ENCODE data around the gene PLOD3.

The PLOD3 gene

DNA sequence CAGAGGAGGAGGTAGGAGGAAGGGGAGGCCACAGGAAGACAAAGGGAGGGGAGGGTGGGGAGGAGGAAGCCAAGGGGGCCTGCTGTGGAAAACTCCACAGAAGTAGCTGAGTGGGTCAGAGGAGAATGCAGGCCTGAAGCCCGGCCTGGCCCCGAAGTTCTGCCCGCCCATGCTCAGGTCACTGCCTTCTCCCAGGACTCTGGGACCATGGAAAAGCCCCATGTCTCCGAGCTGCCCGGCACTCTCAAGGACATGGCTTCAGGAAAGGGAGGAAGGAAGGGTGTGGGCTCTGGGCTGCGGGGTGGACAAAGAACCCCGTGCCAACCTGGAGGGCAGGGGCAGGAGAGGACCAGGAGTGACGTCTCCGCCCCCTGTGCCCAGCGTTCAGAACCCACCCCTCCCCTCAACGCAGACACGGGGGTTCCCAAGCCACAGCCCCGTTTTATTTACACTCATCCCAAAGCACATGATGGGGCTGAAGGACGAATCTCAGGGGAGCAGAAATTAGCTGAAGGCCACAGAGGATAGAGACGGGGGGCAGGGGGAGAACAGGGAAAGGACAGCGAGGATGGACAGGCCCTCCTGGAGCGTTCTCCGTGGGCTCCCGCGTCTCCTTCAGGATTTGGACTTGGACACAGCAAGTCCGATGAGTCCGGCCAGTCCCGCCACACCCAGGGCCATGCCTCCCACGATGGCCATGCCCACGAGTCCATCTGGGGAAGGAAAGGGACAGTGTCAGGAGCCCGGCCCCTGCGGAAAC lies 22.0 kb upstream of the PLOD3 start:
- DNase-seq = no peak

DNA sequence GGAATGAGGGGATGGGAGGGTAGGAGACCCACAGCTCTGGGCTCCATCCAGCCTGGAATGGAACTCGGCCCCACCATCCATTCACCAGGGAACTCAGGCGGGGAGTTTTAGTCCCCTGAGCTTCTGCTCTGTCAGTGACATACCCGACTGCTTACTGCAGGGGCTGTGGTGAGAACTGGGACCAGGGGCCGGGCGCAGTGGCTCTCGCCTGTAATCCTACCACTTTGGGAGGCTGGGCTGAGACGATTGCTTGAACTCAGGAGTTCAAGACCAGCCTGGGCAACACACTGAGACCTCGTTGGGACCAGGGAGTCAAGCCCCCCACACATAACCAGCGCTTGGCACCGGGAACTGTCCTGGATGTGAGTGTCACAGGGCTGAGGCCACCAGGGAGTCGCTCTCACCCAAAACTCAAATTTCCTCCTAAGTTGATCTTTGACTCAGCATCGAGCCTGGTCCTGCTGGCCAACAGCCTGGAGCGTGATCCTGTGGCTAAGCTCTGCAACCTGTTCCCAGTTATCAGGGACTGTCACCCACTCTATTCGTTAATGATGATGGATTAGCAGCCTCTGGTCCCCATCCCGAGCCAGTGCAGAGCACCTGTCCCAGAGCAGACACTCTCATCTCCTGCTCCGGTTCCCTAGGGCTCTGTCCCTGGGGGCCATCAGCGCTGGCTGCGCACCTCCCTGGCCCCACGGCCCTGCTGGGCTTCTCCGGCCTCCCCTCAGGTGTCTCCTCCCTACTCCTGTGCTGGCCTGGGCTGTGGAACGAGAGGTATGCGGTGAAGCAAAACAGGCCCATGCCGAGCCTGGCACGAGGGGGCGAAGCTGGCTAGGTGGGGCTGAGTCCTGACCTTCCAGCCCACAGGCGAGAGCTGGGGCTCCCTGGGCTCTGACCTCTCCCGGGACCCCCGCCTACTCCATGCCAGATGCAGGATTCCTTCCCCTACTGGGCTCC lies 21.1 kb upstream of the PLOD3 start:
- no peak for DNase-seq

DNA sequence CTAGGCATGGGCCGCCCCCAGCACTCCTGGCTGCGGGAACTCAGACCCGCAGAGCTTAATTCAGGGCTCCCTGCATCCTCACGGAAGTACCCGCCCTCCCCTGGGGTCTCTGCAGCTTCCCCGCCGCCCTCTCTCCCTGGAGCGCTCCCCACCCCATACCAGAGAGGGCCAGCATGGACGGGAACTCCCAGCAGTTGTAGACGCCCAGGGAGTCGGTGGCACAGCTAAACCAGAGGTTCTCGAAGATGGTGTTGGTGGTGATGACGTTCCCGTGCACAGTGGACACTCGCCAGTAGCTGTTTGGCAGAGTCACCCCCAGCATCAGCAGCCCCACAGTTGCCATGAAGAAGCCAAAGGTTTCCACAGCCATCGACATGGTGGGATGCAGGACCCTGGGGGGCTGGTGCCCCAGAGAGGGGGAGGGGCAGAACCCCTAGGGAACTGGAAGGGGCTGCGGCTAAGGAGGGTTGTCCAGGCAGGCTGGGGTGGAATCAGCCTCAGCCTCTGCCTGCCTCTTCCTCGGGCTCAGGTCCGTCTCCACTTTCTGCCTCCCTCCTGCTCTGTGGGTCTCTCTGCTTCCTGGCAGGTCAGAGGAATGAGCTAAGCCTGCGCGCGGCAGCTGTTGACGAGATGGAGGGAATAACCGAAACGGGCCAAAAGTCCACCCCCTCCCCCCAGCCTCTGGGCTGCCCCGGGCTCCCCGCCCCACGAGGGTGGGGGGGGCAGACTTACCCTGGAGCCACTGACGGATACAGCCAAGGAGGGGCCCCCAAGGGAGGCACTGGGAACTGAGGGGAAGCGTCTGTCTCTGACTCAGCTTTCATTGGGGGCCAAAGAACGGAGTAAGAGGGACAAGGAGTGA lies 20.1 kb upstream of the PLOD3 start, which contains the start of gene CLDN15:
Gene CLDN15 (minus strand): TSS at position 597 of the 862 bp plus-strand sequence. CDS start 221 bp downstream, at position 376.
- DNase-seq = no peak

DNA sequence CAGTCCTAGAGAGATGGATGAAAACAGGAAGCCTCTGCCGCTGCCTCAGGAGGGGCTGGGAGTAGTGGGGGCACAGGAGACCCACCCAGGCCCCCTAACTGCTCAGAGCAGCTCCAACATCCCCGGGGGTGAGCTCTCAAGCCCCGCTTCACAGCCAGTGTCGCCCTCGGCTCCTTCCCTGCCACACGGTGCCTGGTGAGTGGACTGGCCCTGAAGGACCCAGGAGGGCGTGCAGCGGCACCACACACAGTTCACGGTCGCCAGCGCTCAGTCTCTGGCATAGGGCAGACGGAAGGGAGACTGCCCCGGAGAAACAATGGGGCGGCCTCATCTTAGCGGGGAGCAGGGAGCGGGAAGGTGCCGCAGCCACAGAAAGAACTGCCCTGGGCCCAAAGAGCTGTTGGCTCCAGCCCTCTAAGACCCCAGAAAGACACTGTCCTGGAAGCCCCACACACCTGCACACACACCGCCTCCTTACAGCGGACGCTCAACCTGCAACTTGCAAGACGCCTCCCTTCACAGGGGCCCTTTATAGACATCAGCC lies 19.0 kb upstream of the PLOD3 start:
- DNase-seq = no peak

DNA sequence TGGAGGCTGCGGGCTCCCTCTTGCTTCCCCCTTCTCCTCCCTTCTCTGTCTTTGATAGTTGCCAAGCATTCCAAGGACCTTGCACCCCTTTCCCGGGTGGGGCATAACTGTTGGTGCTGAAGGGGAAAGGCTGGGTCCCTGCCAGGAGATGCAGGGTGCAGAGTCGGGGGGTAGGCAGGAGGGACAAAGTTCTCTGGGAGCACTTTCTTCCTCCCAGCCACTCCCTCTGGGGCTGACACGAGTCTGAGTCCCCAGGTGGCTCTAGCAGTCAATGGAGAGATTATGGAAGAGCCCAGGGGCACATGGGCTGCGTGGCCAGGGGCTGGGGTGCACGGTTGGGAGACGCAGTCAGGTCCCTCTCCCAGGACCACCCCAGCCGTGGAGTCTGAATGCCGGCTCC lies 18.1 kb upstream of the PLOD3 start:
- no peak for DNase-seq

DNA sequence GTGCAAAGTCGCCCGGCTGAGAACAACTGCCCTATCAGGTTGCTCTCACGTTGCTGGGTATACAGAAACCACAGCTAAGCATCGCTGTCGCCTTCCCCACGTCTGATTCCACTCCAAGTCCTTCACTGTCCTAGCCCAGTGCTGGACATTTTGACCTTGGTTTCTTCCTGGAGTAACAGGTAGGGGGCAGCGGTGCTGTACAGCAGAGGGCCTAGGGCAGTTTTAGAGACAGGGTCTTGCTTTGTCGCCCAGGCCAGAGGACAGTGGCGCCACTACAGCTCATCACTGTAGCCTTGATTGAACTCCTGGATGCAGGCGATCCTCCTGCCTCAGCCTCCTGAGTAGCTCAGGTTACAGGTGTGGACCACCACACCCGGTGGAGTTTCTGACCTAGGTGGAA lies 17.7 kb upstream of the PLOD3 start:
- DNase-seq = no peak

DNA sequence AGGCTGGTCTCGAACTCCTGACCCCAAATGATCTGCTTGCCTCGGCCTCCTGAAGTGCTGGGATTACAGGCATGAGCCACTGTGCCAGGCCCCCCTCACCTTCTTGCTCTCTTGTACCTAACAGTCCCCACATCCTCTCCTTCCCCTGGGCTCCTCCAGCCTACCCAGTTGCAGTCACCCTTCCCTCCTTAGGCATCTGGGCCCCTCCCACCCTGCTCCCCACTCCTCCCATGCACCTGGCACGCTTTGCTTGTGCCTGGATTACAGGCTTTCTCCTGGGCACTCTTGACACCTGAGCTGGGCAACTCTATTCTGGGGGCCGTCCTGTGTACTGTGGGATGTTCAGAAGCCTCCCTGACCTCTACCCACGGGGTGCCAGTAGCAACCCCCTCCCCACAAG lies 17.3 kb upstream of the PLOD3 start:
- DNase-seq = no peak

DNA sequence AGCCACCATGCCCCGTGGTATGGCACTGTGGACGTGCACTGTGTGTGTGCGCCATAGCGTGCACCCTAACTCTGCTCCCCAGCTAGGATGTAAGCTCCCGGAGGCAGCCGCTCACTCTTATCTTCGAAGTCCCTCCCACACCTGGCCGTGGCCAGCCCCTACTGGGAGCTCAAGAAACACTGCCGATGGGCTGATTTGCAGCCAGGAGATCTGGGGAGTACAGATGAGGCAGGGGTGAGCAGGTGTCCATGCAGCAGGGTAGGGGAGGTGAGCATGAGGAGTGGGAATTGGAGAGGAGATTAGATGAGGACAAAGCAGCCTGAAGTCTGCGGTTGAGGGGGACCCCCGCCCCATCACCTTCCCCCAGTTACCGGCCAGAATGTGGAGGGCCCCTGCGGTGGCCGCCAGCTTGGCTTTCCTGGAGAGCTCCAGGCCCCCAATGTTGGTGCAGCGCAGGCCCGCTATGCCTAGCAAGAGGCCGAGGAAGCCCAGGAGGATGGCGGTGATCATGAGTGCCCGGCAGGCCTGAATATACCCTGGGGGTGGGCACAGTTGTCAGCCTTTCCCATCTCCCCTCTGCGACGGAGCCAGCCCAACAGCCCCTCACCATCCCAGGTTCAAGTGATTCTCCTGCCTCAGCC lies 16.6 kb upstream of the PLOD3 start:
- no peak for DNase-seq

DNA sequence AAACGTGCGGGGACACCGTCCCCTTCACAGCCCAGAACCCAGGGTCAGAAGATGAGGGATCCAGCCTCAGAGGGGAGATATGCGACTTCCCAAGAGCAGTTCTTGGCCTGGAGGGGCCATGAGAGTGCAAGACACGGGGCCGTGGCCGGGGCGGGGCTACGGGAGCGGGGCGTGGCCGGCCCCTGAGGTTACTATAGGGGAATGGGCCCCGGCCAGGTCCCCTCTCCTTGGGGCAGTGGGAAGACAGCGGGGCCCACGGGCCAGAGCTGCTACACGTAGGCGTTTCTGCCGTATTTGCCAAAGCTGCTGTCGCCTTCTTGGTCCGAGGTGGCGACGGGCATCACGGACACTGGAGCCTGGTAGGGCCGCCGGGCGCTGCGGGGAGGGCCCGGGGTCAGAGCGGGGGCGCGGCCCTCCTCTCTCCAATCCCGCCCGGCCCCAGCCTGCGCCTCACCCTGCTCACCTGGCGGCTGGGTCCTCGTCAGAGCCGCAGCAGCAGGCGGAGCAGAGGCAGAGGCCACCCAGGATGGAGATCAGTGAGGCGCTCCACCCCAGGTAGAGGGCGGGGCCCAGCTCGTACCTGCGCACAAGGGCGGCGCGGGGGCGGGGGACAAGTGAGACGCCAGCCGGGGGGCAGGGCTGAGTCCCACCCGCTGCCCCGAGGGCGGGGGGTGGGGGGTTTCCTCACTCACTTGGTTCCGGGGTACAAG lies 14.9 kb upstream of the PLOD3 start:
- no peak for DNase-seq

DNA sequence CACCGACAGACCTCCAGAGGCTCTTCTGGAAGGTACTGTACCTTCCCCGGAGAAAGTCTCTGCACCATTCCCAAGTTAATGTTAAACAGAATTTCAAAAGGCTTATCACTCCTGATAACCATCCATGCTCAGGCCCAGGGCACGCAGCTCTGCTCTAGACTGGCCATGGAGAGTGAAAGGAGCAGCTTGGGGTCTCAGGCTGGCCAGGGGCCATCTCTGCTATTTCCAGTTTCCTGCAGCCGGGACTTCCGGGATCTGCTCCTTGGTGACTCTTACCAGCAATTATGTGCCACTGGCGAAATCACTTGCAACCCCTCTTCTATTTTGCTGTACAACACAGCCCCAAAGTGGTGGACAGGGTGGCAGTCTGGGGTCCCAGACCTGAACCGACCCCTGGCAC lies 14.3 kb upstream of the PLOD3 start:
- DNase-seq = no peak

DNA sequence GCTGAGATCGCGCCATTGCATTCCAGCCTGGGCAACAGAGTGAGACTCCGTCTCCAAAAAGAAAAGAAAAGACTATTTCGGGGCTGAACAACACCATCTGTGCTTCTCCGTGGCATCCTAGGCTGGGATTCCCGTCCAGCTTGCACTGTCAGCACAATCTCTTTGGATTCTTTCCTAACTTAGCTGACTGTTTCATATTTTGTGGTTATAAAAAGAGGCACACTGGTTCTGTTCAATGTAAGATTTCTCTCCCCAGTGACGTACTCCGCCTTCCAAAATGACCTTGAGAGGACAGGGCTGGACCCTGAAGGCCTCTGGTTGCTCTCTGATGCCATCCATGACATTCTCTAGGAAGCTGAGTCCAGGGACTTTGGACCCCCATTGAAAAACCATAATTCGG lies 9.3 kb upstream of the PLOD3 start:
- no peak for DNase-seq

DNA sequence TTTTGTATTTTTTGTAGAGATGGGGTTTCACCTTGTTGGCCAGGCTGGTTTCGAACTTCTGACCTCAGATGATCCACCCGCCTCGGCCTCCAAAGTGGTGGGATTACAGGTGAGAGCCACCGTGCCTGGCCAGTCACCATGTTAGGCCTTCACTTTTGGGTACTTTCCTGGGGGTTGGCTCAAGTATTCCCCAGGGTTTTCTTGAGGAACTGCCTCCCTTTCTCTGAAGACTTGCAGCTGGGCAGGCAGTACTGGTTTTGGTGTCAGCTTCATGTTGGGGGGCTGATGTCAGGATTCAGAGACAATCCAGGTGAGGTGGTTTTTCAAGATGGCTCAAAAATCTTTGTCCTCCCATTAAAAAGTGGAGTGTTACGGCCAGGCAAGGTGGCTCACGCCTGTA lies 8.3 kb upstream of the PLOD3 start:
- DNase-seq = no peak

DNA sequence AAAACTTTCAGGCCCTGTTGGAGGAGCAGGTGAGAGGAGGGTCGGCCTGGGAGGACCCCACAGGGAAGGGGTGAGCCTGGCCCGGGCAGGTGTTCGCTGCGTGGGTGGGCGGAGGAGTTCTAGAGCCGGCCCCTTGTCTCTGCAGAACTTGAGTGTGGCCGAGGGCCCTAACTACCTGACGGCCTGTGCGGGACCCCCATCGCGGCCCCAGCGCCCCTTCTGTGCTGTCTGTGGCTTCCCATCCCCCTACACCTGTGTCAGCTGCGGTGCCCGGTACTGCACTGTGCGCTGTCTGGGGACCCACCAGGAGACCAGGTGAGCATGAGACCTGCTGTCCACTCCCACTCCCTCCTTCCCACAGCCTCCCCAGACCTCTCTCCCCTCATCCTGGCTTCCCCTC lies 6.1 kb upstream of the PLOD3 start:
- no peak for DNase-seq

DNA sequence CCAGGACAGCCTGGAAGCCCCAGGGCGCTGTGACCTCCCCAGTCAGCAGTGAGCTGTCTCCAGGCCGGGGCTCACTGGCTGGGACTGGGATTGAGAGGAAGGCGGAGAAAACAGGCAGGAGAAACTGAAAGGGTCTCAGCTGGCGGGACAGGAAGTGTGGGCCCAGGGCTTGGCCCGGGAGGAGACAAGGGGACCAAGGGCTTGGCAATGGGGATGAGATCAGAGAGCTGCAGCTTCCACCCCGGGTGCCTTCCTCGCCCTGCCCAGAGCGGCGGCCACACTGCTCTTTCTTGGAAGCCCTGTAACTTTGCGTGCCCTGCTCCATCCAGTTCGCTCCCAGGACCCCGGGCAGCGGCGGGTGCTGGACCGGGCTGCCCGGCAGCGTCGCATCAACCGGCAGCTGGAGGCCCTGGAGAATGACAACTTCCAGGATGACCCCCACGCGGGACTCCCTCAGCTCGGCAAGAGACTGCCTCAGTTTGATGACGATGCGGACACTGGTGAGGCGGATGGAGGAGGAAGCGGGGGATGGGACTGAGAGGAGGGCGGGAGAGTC lies 5.0 kb upstream of the PLOD3 start:
- no peak for DNase-seq

DNA sequence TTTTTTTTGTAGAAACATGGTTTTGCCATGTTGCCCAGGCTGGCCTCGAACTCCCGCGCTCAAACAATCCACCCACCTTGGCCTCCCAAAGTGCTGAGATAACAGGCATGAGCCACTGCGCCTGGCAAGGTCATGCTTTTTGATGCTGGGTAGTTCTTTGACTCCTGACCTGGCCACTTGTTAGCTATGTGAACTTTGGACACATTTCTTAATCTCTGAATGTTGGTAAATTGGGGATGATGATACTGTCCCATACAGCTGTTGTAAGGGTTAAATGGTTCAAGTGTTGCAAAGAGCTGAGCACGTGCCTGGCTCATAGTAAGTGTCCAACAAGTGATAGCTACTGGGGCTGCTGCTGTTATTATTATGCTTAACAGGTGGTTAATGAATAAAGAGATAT lies 2.9 kb upstream of the PLOD3 start:
- DNase-seq = no peak

DNA sequence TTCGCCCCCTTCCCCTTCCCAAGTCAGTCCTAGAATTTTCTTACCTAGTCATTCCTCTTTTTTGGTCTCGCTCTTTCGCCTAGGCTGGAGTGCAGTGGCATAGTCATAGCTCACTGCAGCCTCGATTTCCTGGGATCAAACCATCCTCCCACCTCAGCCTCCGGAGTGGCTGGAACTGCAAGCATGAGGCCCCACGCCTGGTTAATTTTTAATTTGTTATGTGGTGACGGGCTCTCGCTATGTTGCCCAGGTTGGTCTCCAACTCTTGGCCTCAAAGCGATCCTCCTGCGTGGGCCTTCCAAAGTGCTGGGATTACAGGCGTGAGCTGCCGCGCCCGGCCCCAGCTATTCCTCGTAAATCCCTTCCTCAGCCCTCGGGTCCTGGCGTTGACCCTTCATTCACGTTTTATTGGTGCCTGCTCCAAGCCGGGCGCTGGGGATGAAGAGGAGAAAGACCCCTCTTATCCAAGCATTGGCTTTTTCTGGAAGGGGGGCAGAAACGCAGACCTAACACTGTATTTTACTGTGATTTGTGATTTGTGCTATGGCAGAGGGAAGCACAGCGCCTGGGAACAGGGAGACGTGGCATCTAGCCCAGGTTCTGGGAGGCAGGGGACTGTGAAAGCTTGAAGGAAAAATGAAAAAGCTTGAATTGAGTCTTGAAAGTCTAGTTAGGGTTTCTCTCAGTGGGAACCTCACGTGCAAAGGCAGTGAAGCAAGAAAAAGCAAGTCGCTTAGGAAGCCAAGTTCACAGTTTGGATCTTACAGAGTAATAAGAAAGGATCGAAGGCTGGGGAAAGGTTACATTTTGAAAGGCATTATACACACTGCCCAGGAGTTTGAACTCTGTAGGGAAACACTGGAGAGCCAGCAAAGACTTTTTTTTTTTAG lies 1.1 kb upstream of the PLOD3 start:
- DNase-seq = no peak

DNA sequence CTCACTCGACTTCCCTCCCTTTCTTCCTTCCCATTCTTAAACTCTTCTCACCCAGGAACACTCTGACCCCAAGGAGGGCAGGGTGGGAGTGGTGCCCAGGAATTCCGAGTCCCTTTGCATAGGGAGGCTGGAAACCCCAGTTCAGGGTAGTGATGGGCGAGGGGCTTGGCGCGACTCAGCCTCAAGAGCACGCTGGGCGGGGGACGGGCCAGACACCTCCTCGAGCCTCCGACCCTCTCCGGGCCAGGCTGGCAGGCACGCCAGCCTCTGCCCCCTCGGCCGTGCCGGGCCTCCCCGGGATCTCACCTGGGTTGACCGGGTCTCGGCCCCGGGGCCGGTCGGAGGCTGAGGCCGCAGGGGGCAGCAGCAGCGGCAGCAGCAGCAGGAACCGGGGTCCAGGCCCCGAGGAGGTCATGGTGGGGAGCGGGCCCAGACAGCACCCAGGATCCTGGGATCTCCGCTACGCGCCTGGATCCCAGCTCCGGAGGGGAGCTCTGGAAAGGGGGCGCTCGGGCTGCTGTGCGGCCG lies 457 bp downstream of the PLOD3 start:
- no peak for DNase-seq

DNA sequence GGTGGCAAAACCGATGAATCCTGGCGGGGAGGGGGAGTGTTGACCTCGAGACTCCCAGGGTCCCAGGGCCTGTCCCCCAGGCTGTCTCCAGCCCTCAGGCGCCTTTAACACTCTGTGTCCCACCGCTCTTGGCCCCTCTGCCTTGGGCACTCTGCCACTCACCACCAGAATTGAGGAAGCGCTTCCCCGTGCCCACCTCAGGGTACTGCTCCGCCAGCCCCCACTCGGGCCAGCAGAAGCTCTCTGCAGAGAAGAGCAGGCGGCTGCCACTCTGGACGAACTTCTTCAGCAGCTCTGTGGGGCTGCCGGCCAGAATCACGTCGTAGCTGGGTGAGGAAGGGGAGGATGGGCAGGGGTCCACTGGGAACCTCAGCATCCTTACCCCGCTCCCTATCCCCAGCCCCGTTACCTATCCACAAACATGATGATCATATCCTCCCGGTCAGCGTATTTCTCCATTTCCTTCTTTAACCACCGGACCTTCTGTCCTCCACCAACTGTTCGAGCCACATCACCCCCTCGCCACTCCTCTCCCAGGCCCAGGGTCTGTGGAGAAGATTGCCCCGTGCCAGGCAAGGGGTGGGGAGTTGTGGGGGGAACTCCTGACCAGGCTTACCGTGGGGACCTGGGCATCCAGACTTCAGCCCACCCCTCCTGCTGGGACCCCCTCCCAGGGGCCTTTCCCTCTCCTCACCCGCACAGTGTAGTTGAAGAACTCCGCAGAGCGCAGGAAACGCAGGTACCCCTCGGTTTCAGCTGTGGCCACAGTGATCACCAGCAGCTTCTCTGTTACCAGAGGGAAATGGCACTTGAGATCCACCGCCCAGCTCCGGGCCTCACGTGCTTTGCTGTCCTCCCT lies 1.2 kb downstream of the PLOD3 start:
- peak; percentile 30 for DNase-seq

DNA sequence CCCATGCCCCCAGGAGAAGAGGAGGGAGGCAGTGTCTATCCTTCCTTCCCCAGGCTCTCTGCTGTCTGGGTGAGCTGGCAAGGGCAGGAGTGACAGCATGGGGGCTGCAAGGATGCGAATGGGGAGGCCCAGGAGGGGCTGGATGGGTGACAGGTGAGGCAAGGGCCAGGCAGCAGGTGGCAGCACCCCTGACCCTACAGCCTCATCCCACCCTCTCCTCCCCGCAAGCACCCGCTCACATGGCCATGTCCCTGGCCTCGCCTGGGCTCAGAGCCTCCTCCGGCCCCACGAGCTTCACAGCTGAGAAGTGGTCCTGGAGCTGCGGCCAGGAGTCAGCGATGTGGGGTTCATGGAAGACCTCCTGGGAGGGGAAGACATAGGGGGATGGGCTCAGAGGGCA lies 5.4 kb downstream of the PLOD3 start:
- no peak for DNase-seq

All from MV-4-11 (cell line).